Prostate gland (tissue), 2 donors: ENCODE measurements around the gene PAQR8.

Source experiments
- CTCF ChIP-seq, 4 experiments: fragments of 200-600 bp in 2 of 4; fragments of 450-650 bp in 2 of 4; sonication (generic) in 2 of 4; IDR thresholded peaks; 1 replicate in 3 of 4; 2 replicates in 1 of 4; pipeline ENCODE4 v1.5.1; 2016 to 2019; ENCODE audit warnings: antibody characterized with exemption in 4 of 4, mild to moderate bottlenecking in 2 of 4, moderate library complexity in 2 of 4
- POLR2A ChIP-seq: fragments of 450-650 bp; IDR thresholded peaks from one replicate; pipeline ENCODE4 v1.6.1; 2016; ENCODE audit warnings: antibody characterized with exemption, mild to moderate bottlenecking

DNA sequence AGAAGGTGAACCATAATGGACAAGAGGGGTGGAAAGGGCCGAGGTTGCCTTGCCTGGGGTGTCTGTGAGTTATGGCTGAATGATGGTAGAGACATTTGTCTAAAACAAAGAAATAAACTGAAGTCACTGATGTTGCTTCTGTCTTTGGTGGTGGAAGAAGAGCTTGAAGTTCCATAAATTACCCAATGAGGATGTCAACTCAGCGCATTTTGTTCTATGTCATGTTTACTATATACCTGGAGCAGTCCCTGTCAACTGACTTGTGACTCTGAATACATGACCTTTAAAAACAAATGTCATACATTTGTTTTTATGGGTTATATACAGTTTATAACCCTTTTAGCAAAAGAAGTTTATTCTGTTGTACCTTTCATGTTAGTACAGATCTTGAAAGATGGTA, 60.2 kb downstream of the PAQR8 start:
- TF ChIP-seq CTCF (IDR thresholded peaks at IDR 0.05): no peak
- TF ChIP-seq POLR2A: no peak
